Measurements from ENCODE around the gene HTR3E.

HTR3E gene

DNA sequence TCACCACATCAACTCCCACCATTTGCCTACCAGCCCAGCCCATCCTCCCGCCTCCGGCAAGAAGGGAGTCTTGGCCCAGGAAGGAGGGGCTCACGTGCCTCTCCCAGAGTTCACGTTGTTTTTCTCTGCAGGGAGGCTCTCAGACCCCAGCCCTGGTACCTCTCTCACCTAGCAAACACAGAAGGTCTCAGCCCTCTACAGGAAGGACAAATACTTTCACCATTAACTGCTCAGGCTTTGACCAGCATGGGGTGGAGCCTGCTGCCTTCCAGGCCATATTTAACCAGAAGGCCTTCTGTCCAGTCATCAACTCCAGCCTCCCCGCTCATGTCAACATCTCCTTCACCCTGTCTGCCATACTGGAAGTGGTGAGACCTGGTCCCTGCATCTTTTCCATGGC lies 19.0 kb upstream of the HTR3E start:
- Histone ChIP-seq H3K36me3 (ENCODE audit: control insufficient read depth in 1 of 2, insufficient read depth in 2 of 2, low read length in 2 of 2) (no peaks in the 10 kb centered on the region), H3K27me3 (ENCODE audit: low read depth, low read length) (no peaks in the 10 kb centered on the region), H3K27ac (ENCODE audit: low read length) (no peak overlapping the region), H3K9me3 (ENCODE audit: control insufficient read depth in 1 of 2, low read length in 2 of 2) (no peaks in the 10 kb centered on the region), H3K4me1 (ENCODE audit: control insufficient read depth in 1 of 2, insufficient read depth in 2 of 2, low read length in 2 of 2) (no peaks in the 10 kb centered on the region), H3K4me3 (ENCODE audit: low read depth in 1 of 2, low read length in 2 of 2) (no peak overlapping the region)

DNA sequence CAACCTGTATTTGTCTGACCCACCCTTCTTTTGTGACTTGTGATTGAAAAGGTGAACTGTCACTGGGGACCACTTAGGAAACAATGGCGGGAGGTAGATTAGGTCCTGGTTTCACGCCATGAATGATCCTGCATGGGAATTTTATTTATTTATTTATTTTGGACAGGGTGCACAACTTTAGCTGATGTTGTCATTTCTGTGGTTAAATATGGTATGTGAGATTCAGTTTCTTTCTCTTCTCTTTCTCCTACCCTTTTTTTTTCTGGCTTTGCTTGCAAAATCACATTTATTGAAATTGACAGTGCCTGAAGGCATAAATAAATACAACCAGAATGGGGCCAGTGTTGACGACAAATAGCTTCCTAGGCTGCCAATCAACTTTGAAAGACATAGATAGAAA lies 18.0 kb upstream of the HTR3E start:
- Histone ChIP-seq H3K27ac (ENCODE audit: low read length) (no peak overlapping the region), H3K27me3 (ENCODE audit: low read depth, low read length) (no peaks in the 10 kb centered on the region), H3K4me3 (ENCODE audit: low read depth in 1 of 2, low read length in 2 of 2) (no peak overlapping the region), H3K4me1 (ENCODE audit: control insufficient read depth in 1 of 2, insufficient read depth in 2 of 2, low read length in 2 of 2) (no peaks in the 10 kb centered on the region), H3K36me3 (ENCODE audit: control insufficient read depth in 1 of 2, insufficient read depth in 2 of 2, low read length in 2 of 2) (no peaks in the 10 kb centered on the region), H3K9me3 (ENCODE audit: control insufficient read depth in 1 of 2, low read length in 2 of 2) (no peaks in the 10 kb centered on the region)

DNA sequence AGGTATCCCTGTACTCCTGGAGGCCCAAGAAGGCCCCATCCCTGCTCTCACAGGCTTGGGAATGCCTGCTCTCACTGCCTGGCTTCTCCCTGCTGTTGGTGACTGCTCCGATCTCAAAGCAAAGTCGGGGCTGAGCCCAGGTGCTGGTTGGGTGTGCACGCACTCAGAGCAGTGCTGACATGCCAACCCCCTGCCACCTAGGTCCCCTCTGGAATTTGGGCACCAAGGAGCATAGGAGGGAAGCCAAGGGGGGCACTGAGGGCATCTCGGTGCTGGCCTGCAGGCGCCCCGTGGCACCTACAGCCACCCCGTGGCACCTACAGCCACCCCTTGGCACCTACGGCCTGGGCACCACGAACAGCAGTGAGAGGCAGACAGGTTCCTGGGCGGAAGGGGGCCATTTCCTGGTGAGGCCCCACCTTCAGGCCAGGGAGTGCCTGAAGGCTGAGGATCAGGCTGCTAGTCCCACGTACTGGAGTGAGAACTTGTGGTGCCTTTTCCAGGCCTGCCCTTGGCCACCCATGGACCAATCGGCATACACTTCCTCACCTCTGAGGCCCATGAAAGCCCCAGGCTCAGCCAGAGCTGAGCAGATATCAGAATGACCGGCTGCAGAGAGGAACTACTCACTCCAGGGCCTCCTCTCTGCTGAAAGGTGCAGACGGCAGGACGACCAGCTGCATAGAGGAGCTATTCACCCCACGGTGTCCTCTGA lies 15.6 kb upstream of the HTR3E start:
- H3K4me3 ChIP-seq (ENCODE audit: low read depth in 1 of 2, low read length in 2 of 2): no peak overlapping the region
- H3K9me3 ChIP-seq (ENCODE audit: control insufficient read depth in 1 of 2, low read length in 2 of 2): no peaks in the 10 kb centered on the region
- H3K27me3 ChIP-seq (ENCODE audit: low read depth, low read length): no peaks in the 10 kb centered on the region
- H3K4me1 ChIP-seq (ENCODE audit: control insufficient read depth in 1 of 2, insufficient read depth in 2 of 2, low read length in 2 of 2): no peaks in the 10 kb centered on the region
- no peak overlapping the region for H3K27ac ChIP-seq (ENCODE audit: low read length)
- H3K36me3 ChIP-seq (ENCODE audit: control insufficient read depth in 1 of 2, insufficient read depth in 2 of 2, low read length in 2 of 2): no peaks in the 10 kb centered on the region

DNA sequence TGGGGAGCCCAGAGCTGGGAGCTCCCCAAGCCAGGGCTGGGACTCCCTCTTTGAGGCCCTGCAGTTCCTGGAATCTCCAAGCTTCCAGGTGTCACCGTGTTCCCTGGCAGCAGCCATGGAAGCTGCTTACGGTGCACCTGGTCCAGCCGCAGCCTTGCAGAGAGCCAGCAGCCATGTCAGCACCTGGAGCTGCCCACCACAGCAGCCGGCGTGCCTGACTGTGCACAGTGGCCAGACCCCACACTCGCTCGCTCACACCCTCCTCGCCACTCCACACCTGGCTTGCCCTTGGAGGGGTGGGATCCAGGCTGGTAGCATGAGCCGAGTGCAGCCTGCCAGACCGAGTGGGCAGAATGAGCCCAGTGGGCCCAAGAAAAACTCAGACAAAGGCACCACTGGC lies 14.8 kb upstream of the HTR3E start:
- no peaks in the 10 kb centered on the region for H3K4me1 ChIP-seq (ENCODE audit: control insufficient read depth in 1 of 2, insufficient read depth in 2 of 2, low read length in 2 of 2)
- H3K27ac ChIP-seq (ENCODE audit: low read length): no peak overlapping the region
- H3K36me3 ChIP-seq (ENCODE audit: control insufficient read depth in 1 of 2, insufficient read depth in 2 of 2, low read length in 2 of 2): no peaks in the 10 kb centered on the region
- no peak overlapping the region for H3K4me3 ChIP-seq (ENCODE audit: low read depth in 1 of 2, low read length in 2 of 2)
- H3K9me3 ChIP-seq (ENCODE audit: control insufficient read depth in 1 of 2, low read length in 2 of 2): no peaks in the 10 kb centered on the region
- H3K27me3 ChIP-seq (ENCODE audit: low read depth, low read length): no peaks in the 10 kb centered on the region

DNA sequence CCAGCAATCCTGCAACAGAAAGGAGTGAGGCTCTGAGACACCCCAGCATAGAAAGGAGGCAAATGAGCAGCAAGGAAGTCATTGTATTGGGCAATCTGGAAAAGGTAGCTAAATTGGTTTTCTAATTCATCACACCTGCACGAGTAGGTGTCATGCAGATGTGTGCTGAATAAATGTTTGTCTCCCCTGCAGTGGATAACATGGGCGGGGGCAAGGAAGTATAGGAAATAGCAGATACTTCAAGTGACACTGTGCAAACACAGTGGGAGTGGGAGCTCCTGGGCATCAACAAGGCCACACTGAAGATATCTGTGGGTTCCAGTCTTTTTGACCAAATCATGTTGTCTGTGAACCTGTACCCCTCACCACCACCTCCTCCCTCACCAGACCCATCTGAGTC lies 14.4 kb upstream of the HTR3E start:
- Histone ChIP-seq H3K36me3 (ENCODE audit: control insufficient read depth in 1 of 2, insufficient read depth in 2 of 2, low read length in 2 of 2) (no peaks in the 10 kb centered on the region), H3K27ac (ENCODE audit: low read length) (no peak overlapping the region), H3K27me3 (ENCODE audit: low read depth, low read length) (no peaks in the 10 kb centered on the region), H3K4me3 (ENCODE audit: low read depth in 1 of 2, low read length in 2 of 2) (no peak overlapping the region), H3K4me1 (ENCODE audit: control insufficient read depth in 1 of 2, insufficient read depth in 2 of 2, low read length in 2 of 2) (no peaks in the 10 kb centered on the region), H3K9me3 (ENCODE audit: control insufficient read depth in 1 of 2, low read length in 2 of 2) (no peaks in the 10 kb centered on the region)

DNA sequence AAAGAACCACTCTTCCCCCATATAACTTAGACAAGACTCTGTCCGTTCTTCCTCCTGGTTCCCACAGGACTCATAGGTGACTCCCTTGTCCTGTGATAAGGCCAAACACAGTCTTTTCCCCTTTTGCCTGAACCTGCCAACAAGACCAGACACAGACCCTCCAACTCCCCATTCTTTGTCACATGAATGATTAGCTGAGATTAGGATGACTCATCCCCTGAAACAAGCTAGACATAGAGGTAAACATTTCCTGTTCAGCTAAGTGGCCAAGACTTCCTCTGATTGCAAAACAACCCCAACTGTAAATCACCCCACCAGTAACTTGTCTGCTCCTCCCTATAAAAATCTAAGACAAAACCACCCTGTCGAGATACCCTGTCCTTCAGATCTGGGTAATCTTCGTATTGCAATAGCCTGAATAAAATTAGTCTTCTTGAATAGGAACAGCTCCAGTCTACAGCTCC lies 11.4 kb upstream of the HTR3E start:
- Histone ChIP-seq H3K4me1 (ENCODE audit: control insufficient read depth in 1 of 2, insufficient read depth in 2 of 2, low read length in 2 of 2) (no peaks in the 10 kb centered on the region), H3K4me3 (ENCODE audit: low read depth in 1 of 2, low read length in 2 of 2) (no peak overlapping the region), H3K9me3 (ENCODE audit: control insufficient read depth in 1 of 2, low read length in 2 of 2) (no peaks in the 10 kb centered on the region), H3K27ac (ENCODE audit: low read length) (no peak overlapping the region), H3K27me3 (ENCODE audit: low read depth, low read length) (no peaks in the 10 kb centered on the region), H3K36me3 (ENCODE audit: control insufficient read depth in 1 of 2, insufficient read depth in 2 of 2, low read length in 2 of 2) (no peaks in the 10 kb centered on the region)

DNA sequence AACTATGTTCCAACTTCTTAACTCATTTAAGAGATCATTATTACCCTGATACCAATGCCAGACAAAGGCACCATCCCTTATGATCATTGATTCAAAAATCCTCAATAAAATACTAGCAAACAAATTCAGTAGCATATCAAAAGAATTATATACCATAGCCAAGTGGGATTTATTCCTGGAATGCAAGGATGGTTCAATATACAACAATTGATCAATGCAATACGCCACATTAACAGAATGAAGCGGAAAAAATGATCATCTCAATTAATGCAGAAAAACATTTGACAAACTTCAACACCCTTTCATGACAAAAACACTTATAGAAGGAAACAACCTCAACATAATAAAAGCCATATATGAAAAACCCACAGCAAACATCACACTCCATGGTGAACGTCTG lies 4.7 kb upstream of the HTR3E start:
- Histone ChIP-seq H3K27me3 (ENCODE audit: low read depth, low read length) (no peaks in the 10 kb centered on the region), H3K9me3 (ENCODE audit: control insufficient read depth in 1 of 2, low read length in 2 of 2) (peaks cover 5 to 15% of the 10 kb centered on the region in 2 donors), H3K27ac (ENCODE audit: low read length) (no peak overlapping the region), H3K4me1 (ENCODE audit: control insufficient read depth in 1 of 2, insufficient read depth in 2 of 2, low read length in 2 of 2) (no peaks in the 10 kb centered on the region), H3K36me3 (ENCODE audit: control insufficient read depth in 1 of 2, insufficient read depth in 2 of 2, low read length in 2 of 2) (no peaks in the 10 kb centered on the region), H3K4me3 (ENCODE audit: low read depth in 1 of 2, low read length in 2 of 2) (no peak overlapping the region)

DNA sequence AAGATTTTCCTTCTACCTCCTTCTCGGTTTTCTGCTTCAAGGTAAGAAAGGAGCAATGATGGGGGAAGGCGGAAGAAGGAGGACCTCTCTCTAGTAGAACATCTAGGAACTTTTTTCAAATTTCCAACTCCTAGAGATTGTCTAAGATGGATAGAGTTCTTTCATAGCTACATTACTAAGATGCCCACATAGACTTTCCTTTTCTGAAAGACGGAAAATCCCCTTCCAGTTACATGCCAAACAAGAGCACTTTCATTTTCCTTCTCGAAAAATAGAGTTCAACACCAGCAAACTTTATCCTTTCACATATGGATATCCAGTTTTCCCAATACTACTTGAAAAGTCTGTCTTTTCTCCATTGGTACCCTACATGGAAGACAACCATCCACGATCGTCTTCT lies 692 bp downstream of the HTR3E start:
- Histone ChIP-seq H3K4me3 (ENCODE audit: low read depth in 1 of 2, low read length in 2 of 2) (no peak overlapping the region), H3K9me3 (ENCODE audit: control insufficient read depth in 1 of 2, low read length in 2 of 2) (peaks cover 0 to 6% of the 10 kb centered on the region in 2 donors), H3K27me3 (ENCODE audit: low read depth, low read length) (no peaks in the 10 kb centered on the region), H3K27ac (ENCODE audit: low read length) (no peak overlapping the region), H3K36me3 (ENCODE audit: control insufficient read depth in 1 of 2, insufficient read depth in 2 of 2, low read length in 2 of 2) (no peaks in the 10 kb centered on the region), H3K4me1 (ENCODE audit: control insufficient read depth in 1 of 2, insufficient read depth in 2 of 2, low read length in 2 of 2) (no peaks in the 10 kb centered on the region)

DNA sequence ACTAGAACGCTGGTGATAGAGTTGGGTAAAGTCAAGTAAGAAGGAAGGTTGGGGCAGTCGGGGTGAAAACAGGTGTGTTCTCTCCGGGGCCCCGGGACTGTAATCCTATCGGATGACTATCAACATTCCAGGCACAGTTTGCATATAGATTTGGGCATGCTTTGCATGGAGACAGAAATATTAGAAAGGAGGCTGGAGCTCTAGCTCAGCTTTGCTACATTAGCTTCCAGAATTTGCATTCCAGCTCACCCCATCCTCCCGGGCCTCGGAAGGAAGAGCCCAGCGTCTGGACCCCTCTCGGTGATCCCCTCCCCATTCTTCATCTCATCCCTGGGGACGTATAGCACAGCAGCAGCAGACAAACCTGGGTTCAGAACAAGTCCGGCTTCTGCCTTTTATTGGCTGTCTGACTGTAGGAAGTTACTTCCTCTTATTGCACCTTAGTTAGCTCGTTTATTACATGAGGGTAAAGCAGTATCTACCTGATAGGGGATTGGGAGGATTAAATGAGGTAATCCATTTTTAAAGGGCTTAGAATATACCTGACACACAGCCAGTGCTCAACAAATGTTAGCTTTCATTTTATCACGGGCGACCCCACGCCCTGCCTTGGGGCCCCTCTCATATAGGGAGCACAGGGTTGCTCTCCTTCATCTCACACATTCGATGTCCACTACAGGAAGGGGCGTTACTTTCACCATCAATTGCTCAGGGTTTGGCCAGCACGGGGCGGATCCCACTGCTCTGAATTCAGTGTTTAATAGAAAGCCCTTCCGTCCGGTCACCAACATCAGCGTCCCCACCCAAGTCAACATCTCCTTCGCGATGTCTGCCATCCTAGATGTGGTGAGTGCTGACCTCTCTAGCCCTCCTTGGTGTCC lies 3.2 kb downstream of the HTR3E start:
- Histone ChIP-seq H3K27ac (ENCODE audit: low read length) (no peak overlapping the region), H3K36me3 (ENCODE audit: control insufficient read depth in 1 of 2, insufficient read depth in 2 of 2, low read length in 2 of 2) (no peaks in the 10 kb centered on the region), H3K4me3 (ENCODE audit: low read depth in 1 of 2, low read length in 2 of 2) (no peak overlapping the region), H3K4me1 (ENCODE audit: control insufficient read depth in 1 of 2, insufficient read depth in 2 of 2, low read length in 2 of 2) (no peaks in the 10 kb centered on the region), H3K27me3 (ENCODE audit: low read depth, low read length) (no peaks in the 10 kb centered on the region), H3K9me3 (ENCODE audit: control insufficient read depth in 1 of 2, low read length in 2 of 2) (no peaks in the 10 kb centered on the region)

DNA sequence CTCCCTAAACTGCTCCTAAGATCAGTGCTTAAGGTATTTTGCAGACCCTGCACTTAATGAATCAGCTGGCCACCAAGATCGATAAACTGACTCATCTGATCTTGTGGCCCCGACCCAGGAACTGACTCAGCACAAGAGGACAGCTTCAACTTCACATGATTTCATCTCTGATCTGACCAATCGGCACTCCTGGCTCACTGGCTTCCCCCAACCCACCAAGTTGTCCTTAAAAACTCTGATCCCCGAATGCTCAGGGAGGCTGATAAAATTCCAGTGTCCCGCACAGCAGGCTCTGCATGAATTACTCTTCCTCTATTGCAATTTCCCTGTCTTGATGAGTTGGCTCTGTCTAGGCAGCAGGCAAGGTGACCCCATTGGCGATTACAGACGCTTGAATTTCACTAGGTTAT lies 13.5 kb downstream of the HTR3E start:
- Histone ChIP-seq H3K4me3 (ENCODE audit: low read depth in 1 of 2, low read length in 2 of 2) (no peak overlapping the region), H3K27me3 (ENCODE audit: low read depth, low read length) (no peaks in the 10 kb centered on the region), H3K4me1 (ENCODE audit: control insufficient read depth in 1 of 2, insufficient read depth in 2 of 2, low read length in 2 of 2) (no peaks in the 10 kb centered on the region), H3K27ac (ENCODE audit: low read length) (no peak overlapping the region), H3K9me3 (ENCODE audit: control insufficient read depth in 1 of 2, low read length in 2 of 2) (no peaks in the 10 kb centered on the region), H3K36me3 (ENCODE audit: control insufficient read depth in 1 of 2, insufficient read depth in 2 of 2, low read length in 2 of 2) (no peaks in the 10 kb centered on the region)

DNA sequence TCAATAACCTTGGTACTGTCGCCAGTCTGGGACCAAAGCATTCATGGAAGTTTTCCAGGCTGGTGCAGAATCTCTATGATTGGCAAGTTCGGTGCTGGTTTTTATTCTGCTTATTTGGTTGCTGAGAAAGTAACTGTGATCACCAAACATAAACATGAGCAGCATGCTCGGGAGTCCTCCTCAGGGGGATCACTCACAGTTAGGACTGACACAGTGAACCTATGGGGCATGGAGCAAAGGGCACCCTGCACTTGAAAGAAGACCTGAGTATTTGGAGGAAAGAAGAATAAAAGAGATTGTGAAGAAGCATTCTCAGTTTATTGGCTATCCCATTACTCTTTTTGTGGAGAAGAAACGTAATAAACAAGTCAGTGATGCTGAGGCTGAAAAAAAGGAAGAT lies 19.2 kb downstream of the HTR3E start:
- Histone ChIP-seq H3K27ac (ENCODE audit: low read length) (no peak overlapping the region), H3K4me1 (ENCODE audit: control insufficient read depth in 1 of 2, insufficient read depth in 2 of 2, low read length in 2 of 2) (no peaks in the 10 kb centered on the region), H3K9me3 (ENCODE audit: control insufficient read depth in 1 of 2, low read length in 2 of 2) (no peaks in the 10 kb centered on the region), H3K4me3 (ENCODE audit: low read depth in 1 of 2, low read length in 2 of 2) (no peak overlapping the region), H3K27me3 (ENCODE audit: low read depth, low read length) (no peaks in the 10 kb centered on the region), H3K36me3 (ENCODE audit: control insufficient read depth in 1 of 2, insufficient read depth in 2 of 2, low read length in 2 of 2) (no peaks in the 10 kb centered on the region)
